Measurements from ENCODE around the gene TMEM81. TPM values are rescaled to one million over a fixed set of nuclear protein-coding genes. Genes with fewer than 3 reads are reported as not detected.
A peak's percentile ranks its signal among the peaks of the same experiment; 100 is the strongest.

TMEM81 gene
- 0.54 TPM for polyA plus RNA-seq (2012; ENCODE audit: low read depth, missing spikeins)

- FAIRE-seq, result no peak
- TF ChIP-seq POU2F2 (IDR thresholded peaks at IDR 0.05; ENCODE audit: low read depth, low read length) (no peak), TAF1 (IDR thresholded peaks at IDR 0.05; ENCODE audit: low read depth, low read length) (no peak), POLR2A (IDR thresholded peaks at IDR 0.05; ENCODE audit: low read depth, low read length) (no peak), PAX5 (IDR thresholded peaks at IDR 0.05; ENCODE audit: insufficient read depth, low read length, severe bottlenecking) (no peak), SPI1 (IDR thresholded peaks at IDR 0.05; ENCODE audit: low read depth, low read length) (no peak), POLR2AphosphoS5 (IDR thresholded peaks at IDR 0.05; ENCODE audit: low read depth, low read length) (no peak)
Observed at GRCh38 chr1:205084360-205084759, at the start of gene TMEM81. TMEM81 (minus strand) TSS chr1:205084460; CDS start chr1:205084320, 140 bp downstream.

GRCh38 chr1:205133287-205133686, 49.0 kb upstream of the TMEM81 start:
- DNase-seq (ENCODE audit: insufficient read length, low spot score), result no peak
- no peak for FAIRE-seq
- TF ChIP-seq PAX5 (IDR thresholded peaks at IDR 0.05; ENCODE audit: insufficient read depth, low read length, severe bottlenecking) (no peak), TAF1 (IDR thresholded peaks at IDR 0.05; ENCODE audit: low read depth, low read length) (no peak), POU2F2 (IDR thresholded peaks at IDR 0.05; ENCODE audit: low read depth, low read length) (no peak), SPI1 (IDR thresholded peaks at IDR 0.05; ENCODE audit: low read depth, low read length) (no peak), POLR2AphosphoS5 (IDR thresholded peaks at IDR 0.05; ENCODE audit: low read depth, low read length) (no peak), POLR2A (IDR thresholded peaks at IDR 0.05; ENCODE audit: low read depth, low read length) (no peak)

More at GRCh38 chr1:205084360-205084759, at the start of gene TMEM81:
- no peak for DNase-seq (ENCODE audit: insufficient read length, low spot score)

- no peak for TF ChIP-seq POU2F2 (IDR thresholded peaks at IDR 0.05; ENCODE audit: low read depth, low read length)
- no peak for TF ChIP-seq POLR2A (IDR thresholded peaks at IDR 0.05; ENCODE audit: low read depth, low read length)
- no peak for TF ChIP-seq POLR2AphosphoS5 (IDR thresholded peaks at IDR 0.05; ENCODE audit: low read depth, low read length)
- TF ChIP-seq TAF1 (IDR thresholded peaks at IDR 0.05; ENCODE audit: low read depth, low read length), result no peak
- TF ChIP-seq SPI1 (IDR thresholded peaks at IDR 0.05; ENCODE audit: low read depth, low read length), result no peak
- TF ChIP-seq PAX5 (IDR thresholded peaks at IDR 0.05; ENCODE audit: insufficient read depth, low read length, severe bottlenecking), result no peak
- no peak for DNase-seq (ENCODE audit: insufficient read length, low spot score)
- no peak for FAIRE-seq
Observed at GRCh38 chr1:205129447-205130029, 45.3 kb upstream of the TMEM81 start.

- no peak for FAIRE-seq
- no peak for DNase-seq (ENCODE audit: insufficient read length, low spot score)
- TF ChIP-seq SPI1 (IDR thresholded peaks at IDR 0.05; ENCODE audit: low read depth, low read length) (no peak), TAF1 (IDR thresholded peaks at IDR 0.05; ENCODE audit: low read depth, low read length) (no peak), POU2F2 (IDR thresholded peaks at IDR 0.05; ENCODE audit: low read depth, low read length) (no peak), PAX5 (IDR thresholded peaks at IDR 0.05; ENCODE audit: insufficient read depth, low read length, severe bottlenecking) (no peak)
Observed at GRCh38 chr1:205128050-205128449, 43.8 kb upstream of the TMEM81 start.

- no peak for TF ChIP-seq SPI1 (IDR thresholded peaks at IDR 0.05; ENCODE audit: low read depth, low read length)
- no peak for TF ChIP-seq POLR2AphosphoS5 (IDR thresholded peaks at IDR 0.05; ENCODE audit: low read depth, low read length)
- TF ChIP-seq POU2F2 (IDR thresholded peaks at IDR 0.05; ENCODE audit: low read depth, low read length), result no peak
- no peak for TF ChIP-seq TAF1 (IDR thresholded peaks at IDR 0.05; ENCODE audit: low read depth, low read length)
- no peak for TF ChIP-seq PAX5 (IDR thresholded peaks at IDR 0.05; ENCODE audit: insufficient read depth, low read length, severe bottlenecking)
- TF ChIP-seq POLR2A (IDR thresholded peaks at IDR 0.05; ENCODE audit: low read depth, low read length), result no peak
- FAIRE-seq (no peak), DNase-seq (ENCODE audit: insufficient read length, low spot score) (no peak)
Observed at GRCh38 chr1:205127646-205128045, 43.4 kb upstream of the TMEM81 start.

GRCh38 chr1:205124726-205125125, 40.5 kb upstream of the TMEM81 start:
- TF ChIP-seq POU2F2 (IDR thresholded peaks at IDR 0.05; ENCODE audit: low read depth, low read length) (no peak), POLR2AphosphoS5 (IDR thresholded peaks at IDR 0.05; ENCODE audit: low read depth, low read length) (no peak), SPI1 (IDR thresholded peaks at IDR 0.05; ENCODE audit: low read depth, low read length) (peak; percentile 96), POLR2A (IDR thresholded peaks at IDR 0.05; ENCODE audit: low read depth, low read length) (no peak), PAX5 (IDR thresholded peaks at IDR 0.05; ENCODE audit: insufficient read depth, low read length, severe bottlenecking) (no peak), TAF1 (IDR thresholded peaks at IDR 0.05; ENCODE audit: low read depth, low read length) (no peak)
- no peak for FAIRE-seq
- DNase-seq (ENCODE audit: insufficient read length, low spot score), result no peak

- FAIRE-seq, result no peak
- TF ChIP-seq POU2F2 (IDR thresholded peaks at IDR 0.05; ENCODE audit: low read depth, low read length) (no peak), TAF1 (IDR thresholded peaks at IDR 0.05; ENCODE audit: low read depth, low read length) (no peak), PAX5 (IDR thresholded peaks at IDR 0.05; ENCODE audit: insufficient read depth, low read length, severe bottlenecking) (no peak), POLR2AphosphoS5 (IDR thresholded peaks at IDR 0.05; ENCODE audit: low read depth, low read length) (no peak), SPI1 (IDR thresholded peaks at IDR 0.05; ENCODE audit: low read depth, low read length) (no peak), POLR2A (IDR thresholded peaks at IDR 0.05; ENCODE audit: low read depth, low read length) (no peak)
- no peak for DNase-seq (ENCODE audit: insufficient read length, low spot score)
Observed at GRCh38 chr1:205122489-205122882, 38.2 kb upstream of the TMEM81 start.

- peak; percentile 98 for TF ChIP-seq POLR2A (IDR thresholded peaks at IDR 0.05; ENCODE audit: low read depth, low read length)
- TF ChIP-seq PAX5 (IDR thresholded peaks at IDR 0.05; ENCODE audit: insufficient read depth, low read length, severe bottlenecking), result peak; percentile 58
- peak; percentile 90 for TF ChIP-seq TAF1 (IDR thresholded peaks at IDR 0.05; ENCODE audit: low read depth, low read length)
- peak; percentile 94 for TF ChIP-seq POU2F2 (IDR thresholded peaks at IDR 0.05; ENCODE audit: low read depth, low read length)
- TF ChIP-seq POLR2AphosphoS5 (IDR thresholded peaks at IDR 0.05; ENCODE audit: low read depth, low read length), result peak; percentile 98
- TF ChIP-seq SPI1 (IDR thresholded peaks at IDR 0.05; ENCODE audit: low read depth, low read length), result peak; percentile 84
- DNase-seq (ENCODE audit: insufficient read length, low spot score) (peak; percentile 69), FAIRE-seq (peak; percentile 88)
Observed at GRCh38 chr1:205121660-205122488, 37.6 kb upstream of the TMEM81 start, which contains the start of gene RBBP5. RBBP5 (minus strand) TSS chr1:205121978; CDS start chr1:205121873, 105 bp downstream.

- TF ChIP-seq PAX5 (IDR thresholded peaks at IDR 0.05; ENCODE audit: insufficient read depth, low read length, severe bottlenecking) (no peak), TAF1 (IDR thresholded peaks at IDR 0.05; ENCODE audit: low read depth, low read length) (no peak), POU2F2 (IDR thresholded peaks at IDR 0.05; ENCODE audit: low read depth, low read length) (no peak), SPI1 (IDR thresholded peaks at IDR 0.05; ENCODE audit: low read depth, low read length) (no peak), POLR2A (IDR thresholded peaks at IDR 0.05; ENCODE audit: low read depth, low read length) (no peak), POLR2AphosphoS5 (IDR thresholded peaks at IDR 0.05; ENCODE audit: low read depth, low read length) (no peak)
Observed at GRCh38 chr1:205118752-205119151, 34.5 kb upstream of the TMEM81 start.

More at GRCh38 chr1:205118752-205119151, 34.5 kb upstream of the TMEM81 start:
- FAIRE-seq (no peak), DNase-seq (ENCODE audit: insufficient read length, low spot score) (no peak)

Measured in GM12891 (cell line).